Immature natural killer cell (primary cell): ENCODE results near the gene MRPL51. TPM values are rescaled to one million over a fixed set of nuclear protein-coding genes. Genes with fewer than 3 reads are reported as not detected.
A peak's percentile ranks its signal among the peaks of the same experiment; 100 is the strongest.

ENCODE experiments used
- DNase-seq, 3 donors: peaks; one replicate each; pipeline ENCODE4 v3.0.0; 2022; ENCODE audit warnings: mixed read lengths in 1 of 3
- H3K27ac Mint-ChIP-seq, 6 donors: one replicate each; pipeline ENCODE4 v1.8.0; 2020; ENCODE audit warnings: mixed read lengths in 6 of 6, mild to moderate bottlenecking in 5 of 6, inconsistent platforms in 4 of 6, moderate library complexity in 3 of 6
- H3K27me3 Mint-ChIP-seq, 3 donors: one replicate each; pipeline ENCODE4 v1.8.0; 2020 to 2021; ENCODE audit warnings: low read depth in 3 of 3, mild to moderate bottlenecking in 3 of 3, mixed read lengths in 3 of 3, moderate library complexity in 3 of 3, inconsistent platforms in 1 of 3
- H3K36me3 Mint-ChIP-seq, 3 donors: one replicate each; pipeline ENCODE4 v1.8.0; 2020; ENCODE audit warnings: mixed read lengths in 3 of 3, inconsistent platforms in 2 of 3, mild to moderate bottlenecking in 2 of 3
- H3K4me1 Mint-ChIP-seq, 2 donors: one replicate each; pipeline ENCODE4 v1.8.0; 2020; ENCODE audit warnings: inconsistent platforms in 2 of 2, mild to moderate bottlenecking in 2 of 2, mixed read lengths in 2 of 2, moderate library complexity in 1 of 2
- H3K4me3 Mint-ChIP-seq, 5 donors: one replicate each; pipeline ENCODE4 v1.8.0; 2020; ENCODE audit warnings: mild to moderate bottlenecking in 5 of 5, mixed read lengths in 5 of 5, inconsistent platforms in 3 of 5, moderate library complexity in 3 of 5
- H3K9me3 Mint-ChIP-seq, 6 donors: one replicate each; pipeline ENCODE4 v1.8.0; 2020; ENCODE audit warnings: mild to moderate bottlenecking in 6 of 6, mixed read lengths in 6 of 6, inconsistent platforms in 4 of 6, moderate library complexity in 3 of 6
- polyA plus RNA-seq, 3 donors: library from polyadenylated mRNA; unstranded; fragments of 300-500 nt; fragmentation: Illumina TruSeq; gene quantifications; one replicate each; pipeline ENCODE4 v1.2.3, GENCODE V29; 2021

The MRPL51 gene
- polyA plus RNA-seq, 3 donors from 2014 or later: 240 to 280 (median 248) TPM

- peak overlapping the region in 1 of 6 donors; percentile 40 for H3K27ac Mint-ChIP-seq
- no peak overlapping the region for H3K4me3 Mint-ChIP-seq
- H3K27me3 Mint-ChIP-seq: peaks cover 0 to 4% (median 2%) of the 10 kb centered on the region in 3 donors
- peaks cover 0 to 10% (median 3%) of the 10 kb centered on the region in 3 donors for H3K36me3 Mint-ChIP-seq
- no peaks in the 10 kb centered on the region for H3K9me3 Mint-ChIP-seq
- H3K4me1 Mint-ChIP-seq: peaks cover 18 to 38% of the 10 kb centered on the region in 2 donors
- DNase-seq: no peak
Observed at GRCh38 chr12:6442836-6443235, 50.2 kb downstream of the MRPL51 start.

Other genes starting within 250 kb of the MRPL51 start
- gene PLEKHG6, start 182.6 kb downstream of the MRPL51 start, polyA plus RNA-seq: under 1 TPM in 2 of 3 donors, not detected in 1; 0.19 to 0.61 TPM
- gene TNFRSF1A, start 151.2 kb downstream of the MRPL51 start, polyA plus RNA-seq: 10 to 100 TPM; 37.7 to 89.0 (median 67.0) TPM
- gene SCNN1A, start 117.7 kb downstream of the MRPL51 start, polyA plus RNA-seq: under 1 TPM in 2 of 3 donors, not detected in 1; 0.10 to 0.64 TPM
- 1 to 10 TPM; 1.2 to 3.6 (median 2.8) TPM for gene LTBR, start 109.1 kb downstream of the MRPL51 start, polyA plus RNA-seq
- 10 to 100 TPM; 17.0 to 28.5 (median 25.4) TPM for gene CD27, start 48.3 kb downstream of the MRPL51 start, polyA plus RNA-seq
- 100 to 1,000 TPM; 205 to 276 (median 259) TPM for gene TAPBPL, start 41.2 kb downstream of the MRPL51 start, polyA plus RNA-seq
- 1 to 10 TPM; 7.8 to 9.7 (median 8.4) TPM for gene VAMP1, start 22.6 kb downstream of the MRPL51 start, polyA plus RNA-seq
- gene NCAPD2, start 840 bp upstream of the MRPL51 start, polyA plus RNA-seq: 10 to 100 TPM; 23.3 to 50.5 (median 24.0) TPM
- 1,000 to 10,000 TPM; 1,615 to 2,185 (median 1,854) TPM for gene GAPDH, start 41.3 kb upstream of the MRPL51 start, polyA plus RNA-seq
- gene IFFO1, start 62.8 kb upstream of the MRPL51 start, polyA plus RNA-seq: 10 to 100 TPM in 1 of 3 donors, 1 to 10 TPM in 2; 1.9 to 13.0 (median 3.1) TPM
- 10 to 100 TPM; 11.3 to 30.8 (median 18.0) TPM for gene NOP2, start 75.0 kb upstream of the MRPL51 start, polyA plus RNA-seq
- 10 to 100 TPM; 13.6 to 59.5 (median 20.7) TPM for gene CHD4, start 114.1 kb upstream of the MRPL51 start, polyA plus RNA-seq
- 10 to 100 TPM in 2 of 3 donors, 1 to 10 TPM in 1; 9.6 to 36.1 (median 11.6) TPM for gene LPAR5, start 142.7 kb upstream of the MRPL51 start, polyA plus RNA-seq
- gene ACRBP, start 154.2 kb upstream of the MRPL51 start, polyA plus RNA-seq: 10 to 100 TPM in 1 of 3 donors, 1 to 10 TPM in 1, not detected in 1; 4.2 to 10.2 TPM
- 100 to 1,000 TPM in 1 of 3 donors, 10 to 100 TPM in 2; 60.7 to 156 (median 93.9) TPM for gene ING4, start 169.9 kb upstream of the MRPL51 start, polyA plus RNA-seq
- 10 to 100 TPM; 14.6 to 41.5 (median 31.6) TPM for gene ZNF384, start 196.1 kb upstream of the MRPL51 start, polyA plus RNA-seq
- not detected for gene PIANP, start 207.6 kb upstream of the MRPL51 start, polyA plus RNA-seq
- 10 to 100 TPM; 34.1 to 62.1 (median 45.6) TPM for gene COPS7A, start 230.8 kb upstream of the MRPL51 start, polyA plus RNA-seq